Stimulated activated naive CD4-positive, alpha-beta T cell (primary cell): Measurements from ENCODE around the gene MAJIN.
"Not testable (repeated sequence)": the region's sequence is repeated elsewhere in the genome, so short reads cannot be mapped to it uniquely, and the experiment has no call there.

Experiments used
- DNase-seq, 6 experiments: peaks; one replicate each; lab custom pipeline; 2025; lab: John Stamatoyannopoulos, UW

The MAJIN gene, protein sequence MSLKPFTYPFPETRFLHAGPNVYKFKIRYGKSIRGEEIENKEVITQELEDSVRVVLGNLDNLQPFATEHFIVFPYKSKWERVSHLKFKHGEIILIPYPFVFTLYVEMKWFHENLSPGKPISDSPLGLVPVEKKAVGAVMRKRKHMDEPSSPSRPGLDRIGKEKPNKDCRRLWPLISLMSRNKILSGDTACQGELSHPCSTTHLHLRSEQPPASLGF

DNA sequence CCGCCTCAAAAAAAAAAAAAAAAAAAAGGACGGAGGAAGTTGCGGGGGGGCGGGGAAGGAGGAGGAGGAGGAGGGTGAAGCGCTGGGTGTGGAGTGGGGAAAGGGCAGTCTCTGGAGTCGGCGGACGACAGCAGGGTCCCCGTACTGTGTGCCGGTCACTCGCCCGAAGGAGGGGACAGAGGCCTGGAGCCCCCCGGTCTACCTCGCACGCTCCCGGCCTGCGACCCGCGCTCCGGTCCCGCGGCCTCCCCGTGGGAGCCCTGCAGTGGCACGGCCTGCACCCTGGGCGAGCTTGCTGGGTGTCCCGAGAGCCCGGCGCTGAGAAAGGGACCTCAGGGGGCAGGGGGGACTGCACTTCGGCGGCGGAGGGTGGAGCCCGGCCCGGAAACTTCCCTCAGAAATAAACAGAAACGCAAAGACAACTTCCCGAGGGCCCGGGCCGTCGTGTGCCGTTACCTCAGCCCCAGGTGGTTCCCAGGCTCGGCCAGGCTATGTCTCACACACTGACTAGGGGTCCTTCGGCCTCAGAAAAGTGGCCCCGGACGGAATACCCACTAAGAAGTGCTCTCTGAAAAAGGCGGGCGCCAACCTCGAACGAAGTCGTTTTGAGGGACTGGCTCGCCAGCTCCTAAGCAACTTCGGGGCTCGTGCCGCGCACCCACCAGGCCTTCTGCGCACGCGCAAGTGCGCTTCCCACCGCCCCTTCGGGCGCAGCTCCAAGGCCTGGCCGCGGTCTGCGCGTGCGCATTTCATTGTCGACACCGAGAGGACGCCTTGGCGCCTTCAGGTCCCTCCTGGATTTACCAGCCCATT, at the start of gene MAJIN:
Gene MAJIN (minus strand): TSS at position 688 of the 813 bp plus-strand sequence. CDS start 12,703 bp downstream, outside the sequence.
- peak; percentile 74 to 92 (median 89) for DNase-seq

DNA sequence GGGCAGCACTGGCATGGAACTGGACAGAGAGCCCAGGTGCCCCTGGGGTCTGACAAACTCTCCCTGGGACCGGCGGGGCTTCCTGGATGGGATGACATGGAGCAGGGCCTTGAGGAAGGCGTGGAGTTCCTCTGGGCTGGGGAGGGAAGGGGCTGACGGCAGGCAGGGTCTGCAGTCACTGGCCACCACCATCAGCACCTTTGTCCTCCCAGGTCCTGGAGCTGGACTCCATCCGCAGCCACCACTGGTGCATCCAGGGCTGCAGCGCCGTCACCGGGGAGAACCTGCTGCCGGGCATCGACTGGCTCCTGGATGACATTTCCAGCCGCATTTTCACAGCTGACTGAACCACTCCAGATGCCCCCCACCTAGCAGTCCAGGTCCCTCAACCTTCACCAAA, 49.6 kb upstream of the MAJIN start:
- no peak for DNase-seq

DNA sequence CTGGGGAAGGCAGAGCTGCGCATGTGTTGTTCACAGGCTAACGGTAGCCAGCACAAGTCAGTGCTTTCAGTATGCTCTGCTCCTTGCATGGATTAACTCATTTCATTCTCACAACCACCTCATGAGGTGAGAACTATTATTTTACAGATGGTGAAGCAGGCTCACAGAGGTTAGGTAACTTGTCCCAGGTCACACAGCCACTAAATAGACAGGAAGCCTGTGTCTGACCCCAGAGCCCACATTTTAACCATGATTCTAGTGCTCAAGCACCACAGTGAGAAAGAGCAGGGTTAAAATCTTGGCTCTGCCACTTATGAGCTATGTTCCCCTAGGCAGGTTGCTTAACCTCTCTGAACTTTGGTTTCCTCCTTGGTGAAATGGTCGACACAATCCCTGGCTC, 49.1 kb upstream of the MAJIN start:
- DNase-seq, result no peak

DNA sequence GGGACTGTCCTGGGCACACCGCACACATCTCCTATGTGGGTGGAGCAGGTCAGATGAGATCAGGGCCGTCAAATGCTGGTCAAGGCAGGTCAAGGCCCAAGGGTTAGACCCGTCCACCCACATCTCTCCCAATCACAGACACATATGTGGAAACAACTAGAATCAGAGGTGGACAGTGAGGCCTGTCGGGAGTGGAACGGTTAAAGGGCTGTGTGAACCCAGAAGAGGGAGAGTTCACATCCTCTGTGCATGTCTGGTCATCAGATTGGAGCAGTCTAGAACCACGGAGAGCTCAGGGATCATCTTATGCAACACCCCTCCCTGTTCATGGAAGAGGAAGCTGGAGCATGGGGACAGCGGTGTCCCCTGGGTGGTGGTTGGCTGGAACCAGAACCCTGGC, 47.9 kb upstream of the MAJIN start:
- DNase-seq, result no peak

DNA sequence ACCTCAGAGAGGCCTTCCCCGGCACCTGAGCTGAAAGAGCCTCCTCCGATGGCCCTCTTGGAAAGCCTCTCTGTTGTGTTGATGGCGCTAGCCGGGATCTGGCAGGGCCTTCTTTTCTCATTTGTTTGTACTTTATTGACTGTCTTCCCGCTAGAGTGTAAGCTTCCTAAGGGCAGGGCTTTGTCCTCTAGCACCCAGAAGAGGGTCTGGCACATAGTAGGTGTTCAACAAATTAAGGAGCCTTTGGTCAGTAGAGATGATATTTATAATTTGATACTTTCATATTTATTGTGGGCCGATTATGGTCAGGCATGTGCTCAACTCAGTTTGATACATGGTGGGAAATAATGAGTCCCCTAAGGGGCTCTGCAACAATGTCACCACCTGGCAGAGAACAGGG, 46.0 kb upstream of the MAJIN start:
- DNase-seq, result no peak

DNA sequence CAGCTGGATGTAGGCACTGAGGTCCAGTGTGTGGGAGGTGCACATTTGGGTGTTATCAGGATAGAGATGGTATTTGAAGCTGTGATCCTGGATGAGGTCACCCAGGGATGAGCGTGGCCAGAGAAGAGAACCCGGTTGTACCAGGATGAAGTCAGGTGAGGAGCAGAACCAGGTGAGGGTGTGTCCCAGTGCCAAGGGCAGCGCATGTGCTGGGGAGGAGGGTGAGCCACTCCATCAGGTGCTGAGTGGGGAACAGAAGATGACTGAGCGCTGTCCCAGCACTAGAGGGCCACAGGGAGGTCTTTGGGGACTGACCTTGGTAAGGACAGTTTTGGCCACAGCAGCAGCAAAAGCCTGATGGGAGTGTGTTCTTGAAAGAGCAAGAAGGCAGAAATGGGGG, 44.8 kb upstream of the MAJIN start:
- no peak for DNase-seq

DNA sequence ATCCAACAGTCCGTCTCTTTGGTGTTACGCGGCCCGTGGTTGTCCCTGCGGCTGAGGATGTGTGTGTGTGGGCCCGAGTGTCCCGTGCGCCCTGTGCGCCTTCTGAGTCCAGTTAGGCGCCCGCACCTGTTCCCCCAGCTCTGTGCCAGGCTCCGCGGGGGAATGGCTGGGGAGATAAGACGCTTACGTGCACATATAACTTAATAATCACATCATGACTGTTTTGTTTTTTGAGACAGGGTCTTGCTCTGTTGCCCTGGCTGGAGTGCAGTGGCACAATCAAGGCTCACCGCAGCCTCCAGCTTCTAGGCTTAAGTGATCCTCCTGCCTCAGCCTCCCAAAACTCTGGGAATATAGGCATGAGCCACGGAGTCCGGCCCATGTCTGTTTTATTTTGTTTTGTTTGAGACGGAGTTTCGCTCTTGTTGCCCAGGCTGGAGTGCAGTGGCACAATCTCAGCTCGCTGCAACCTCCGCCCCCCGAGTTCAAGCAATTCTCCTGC, 42.9 kb upstream of the MAJIN start:
- DNase-seq, result peak in 1 of 6 experiments; percentile 3

DNA sequence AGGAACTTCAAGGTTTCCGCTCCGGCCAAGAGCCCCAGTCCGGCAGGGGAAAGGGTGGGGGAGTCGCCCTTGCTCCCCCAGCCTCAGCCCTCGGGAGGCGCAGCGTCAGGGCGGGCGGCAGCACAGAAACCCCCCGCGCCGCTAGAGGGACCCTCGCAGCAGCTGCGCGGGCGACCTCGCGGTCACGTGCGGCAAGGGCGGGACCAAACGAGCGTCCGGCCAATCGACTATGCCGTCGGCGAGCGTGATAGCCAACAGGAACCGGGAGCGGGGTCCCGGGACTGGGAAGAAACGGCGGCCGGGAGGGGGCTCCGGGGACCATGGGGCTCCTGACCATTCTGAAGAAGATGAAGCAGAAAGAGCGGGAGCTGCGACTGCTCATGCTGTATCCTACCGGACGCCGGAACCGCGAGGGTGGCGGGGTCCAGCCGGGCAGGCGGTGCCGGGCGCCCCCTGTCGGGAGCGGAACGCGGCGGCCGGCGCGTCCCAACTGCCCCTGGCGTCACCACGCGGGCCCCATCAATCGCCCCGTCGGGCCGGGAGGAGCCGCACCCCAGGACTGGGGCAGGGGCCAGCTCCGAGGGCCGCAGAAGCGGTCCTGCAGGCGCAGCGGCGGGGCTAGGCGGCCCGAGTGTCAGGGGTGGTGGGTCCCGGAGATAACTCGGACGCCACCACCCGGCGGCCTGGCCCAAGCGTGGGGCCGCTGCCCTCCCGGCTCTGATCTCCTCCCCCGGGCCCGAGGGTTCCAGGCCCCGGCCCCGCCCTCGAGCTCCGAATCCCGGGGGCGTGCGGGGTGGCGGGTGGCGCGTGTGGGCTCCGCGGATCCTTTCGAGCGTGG, 42.2 kb upstream of the MAJIN start, which contains the start of gene ARL2:
Gene ARL2 (plus strand): TSS at position 273 of the 838 bp plus-strand sequence. CDS start 48 bp downstream, at position 321.
- peak; percentile 70 to 92 (median 82) for DNase-seq

DNA sequence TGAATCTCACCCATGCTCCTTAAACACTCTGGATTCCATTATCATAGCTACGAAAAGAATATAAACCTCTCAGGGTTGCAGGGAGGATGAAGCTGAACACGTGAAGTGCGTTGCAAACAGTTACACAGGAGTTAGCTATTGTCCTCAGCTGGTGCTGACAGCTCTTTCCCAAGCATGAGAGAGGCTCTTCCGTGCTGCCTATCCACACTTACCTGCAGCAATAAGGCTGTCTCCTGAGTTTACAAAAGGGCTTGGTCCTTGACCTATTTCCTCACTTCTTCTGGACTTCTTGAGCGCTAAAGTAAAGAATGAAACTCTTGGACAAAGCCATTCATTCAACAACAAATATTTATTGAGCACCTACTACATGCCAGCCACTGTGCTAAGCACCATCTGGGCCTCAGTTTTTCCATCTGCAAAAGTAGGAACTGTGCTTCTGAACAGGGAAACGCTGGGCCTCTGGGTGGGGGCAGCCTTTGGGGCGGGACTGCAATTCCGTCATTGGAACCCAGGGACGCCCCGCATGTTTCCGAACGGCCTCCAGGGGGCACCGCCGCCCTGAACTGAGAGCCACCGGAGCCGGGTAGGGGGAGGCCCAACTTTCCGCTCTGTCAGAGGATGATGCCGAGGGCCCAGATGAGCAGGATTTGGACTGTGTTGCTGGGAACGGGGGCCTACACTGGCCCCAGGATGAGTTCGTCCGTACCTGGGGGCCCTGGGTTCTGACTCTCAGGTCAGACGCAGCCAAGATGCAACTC, 41.4 kb upstream of the MAJIN start:
- peak; percentile 83 to 92 (median 90) for DNase-seq

DNA sequence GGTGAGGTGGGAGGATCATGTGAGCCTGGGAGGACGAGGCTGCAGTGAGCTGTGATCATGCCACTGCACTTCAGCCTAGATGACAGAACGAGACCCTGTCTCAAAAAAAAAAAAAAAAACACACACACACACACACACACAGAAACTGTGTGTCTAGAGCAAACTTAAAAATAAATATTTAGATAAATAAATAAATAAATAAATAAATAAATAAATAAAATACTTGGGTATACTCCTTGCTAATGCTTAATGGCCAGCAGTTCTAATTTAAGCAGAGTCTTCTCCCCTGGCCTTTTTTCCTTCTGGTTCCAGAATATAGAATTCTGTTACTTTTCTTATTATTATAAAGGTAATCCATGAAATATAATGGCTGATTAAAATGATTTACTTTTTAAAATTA, 37.0 kb upstream of the MAJIN start:
- DNase-seq, result no peak

DNA sequence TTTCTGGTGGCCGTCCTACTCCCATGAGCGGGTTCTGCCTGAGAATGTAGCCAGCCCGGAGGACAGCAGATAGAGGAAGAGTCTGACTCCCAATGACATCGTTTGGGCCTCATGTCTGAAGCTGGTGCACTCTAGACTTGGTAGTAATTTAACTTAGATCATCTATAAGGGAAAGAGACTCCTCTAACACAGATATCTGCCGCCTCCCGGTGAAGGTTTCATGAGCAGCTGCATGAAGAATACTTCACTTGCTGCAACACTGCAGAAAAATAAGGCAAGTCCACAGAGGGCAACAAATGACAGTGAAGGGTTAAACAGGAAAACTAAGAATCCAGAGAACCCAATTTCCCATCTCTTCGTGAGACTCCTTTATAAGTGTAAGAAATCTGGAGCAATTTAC, 36.1 kb upstream of the MAJIN start:
- DNase-seq, result no peak

DNA sequence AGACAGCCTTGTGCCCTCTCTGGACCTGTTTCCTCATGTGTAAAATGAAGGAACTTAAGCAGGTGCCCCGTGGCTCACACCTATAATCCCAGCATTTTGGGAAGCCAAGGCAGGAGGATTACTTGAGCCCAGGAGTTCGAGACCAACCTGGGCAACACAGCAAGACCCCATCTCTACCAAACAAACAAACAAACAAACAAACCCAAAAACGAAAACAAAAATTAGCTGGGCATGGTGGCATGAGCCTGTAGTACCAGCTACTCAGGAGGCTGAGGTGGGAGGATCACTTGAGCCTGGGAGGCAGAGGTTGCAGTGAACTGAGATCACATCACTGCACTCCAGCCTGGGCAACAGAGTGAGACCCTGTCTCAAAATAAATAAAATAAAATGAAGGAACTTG, 32.1 kb upstream of the MAJIN start:
- not testable (repeated sequence) for DNase-seq

DNA sequence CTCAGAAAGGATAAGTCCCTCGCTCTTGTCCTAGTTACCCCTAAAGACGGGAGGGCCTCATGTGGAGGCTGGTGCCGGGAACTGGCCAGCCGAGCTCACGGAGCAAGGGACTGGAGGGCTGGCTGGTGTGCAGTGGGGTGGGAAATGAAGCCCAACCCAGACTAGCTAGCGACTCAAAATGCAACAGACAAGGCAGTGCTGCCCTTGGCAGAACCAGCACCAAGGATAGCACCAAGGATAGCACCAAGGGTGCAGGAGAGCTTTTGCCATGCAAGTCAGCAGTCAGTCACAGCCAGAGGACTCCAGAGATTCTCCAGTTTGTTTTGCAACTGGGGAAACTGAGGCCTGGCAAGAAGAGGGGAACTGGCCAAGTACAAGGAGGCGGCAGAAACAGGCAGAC, 31.4 kb upstream of the MAJIN start:
- DNase-seq, result no peak

DNA sequence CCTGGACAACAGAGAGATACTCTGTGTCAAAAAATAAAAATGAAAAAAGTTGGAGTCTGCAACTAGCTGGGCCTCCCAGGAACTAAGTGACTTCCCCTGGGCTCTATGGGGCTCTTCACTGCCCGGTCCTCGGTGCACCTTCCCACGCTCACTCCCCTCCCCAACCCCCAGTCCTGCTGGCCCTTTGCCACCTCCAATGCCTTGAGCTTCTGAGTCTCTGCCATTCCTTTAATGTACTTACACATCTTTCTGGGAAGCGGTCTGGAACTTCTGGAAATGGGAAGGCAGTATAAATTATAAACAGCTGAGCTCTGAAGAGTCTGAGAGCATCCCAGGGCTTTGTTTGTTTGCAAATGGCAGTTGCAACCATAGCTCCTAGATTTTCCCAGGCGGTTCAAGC, 30.8 kb upstream of the MAJIN start:
- no peak for DNase-seq

DNA sequence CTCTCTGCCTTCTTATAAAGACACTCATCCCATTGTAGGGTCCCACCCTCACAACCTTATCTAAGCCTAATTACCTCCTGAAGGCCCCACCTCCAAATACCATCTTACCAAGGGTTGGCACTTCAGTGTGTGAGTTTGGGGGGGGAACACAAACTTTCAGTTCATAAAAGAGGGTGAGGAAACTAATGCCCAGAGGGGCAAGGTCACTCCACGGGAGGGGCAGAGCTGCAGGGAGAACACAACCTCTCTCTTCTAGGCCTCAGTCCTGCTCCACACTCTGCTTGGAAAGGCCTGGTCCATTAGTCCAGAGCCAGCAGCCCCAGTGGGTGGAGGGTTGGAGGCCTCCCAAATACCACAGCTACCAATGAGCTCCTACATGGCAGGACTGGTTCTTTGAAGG, 27.6 kb upstream of the MAJIN start:
- DNase-seq, result no peak

DNA sequence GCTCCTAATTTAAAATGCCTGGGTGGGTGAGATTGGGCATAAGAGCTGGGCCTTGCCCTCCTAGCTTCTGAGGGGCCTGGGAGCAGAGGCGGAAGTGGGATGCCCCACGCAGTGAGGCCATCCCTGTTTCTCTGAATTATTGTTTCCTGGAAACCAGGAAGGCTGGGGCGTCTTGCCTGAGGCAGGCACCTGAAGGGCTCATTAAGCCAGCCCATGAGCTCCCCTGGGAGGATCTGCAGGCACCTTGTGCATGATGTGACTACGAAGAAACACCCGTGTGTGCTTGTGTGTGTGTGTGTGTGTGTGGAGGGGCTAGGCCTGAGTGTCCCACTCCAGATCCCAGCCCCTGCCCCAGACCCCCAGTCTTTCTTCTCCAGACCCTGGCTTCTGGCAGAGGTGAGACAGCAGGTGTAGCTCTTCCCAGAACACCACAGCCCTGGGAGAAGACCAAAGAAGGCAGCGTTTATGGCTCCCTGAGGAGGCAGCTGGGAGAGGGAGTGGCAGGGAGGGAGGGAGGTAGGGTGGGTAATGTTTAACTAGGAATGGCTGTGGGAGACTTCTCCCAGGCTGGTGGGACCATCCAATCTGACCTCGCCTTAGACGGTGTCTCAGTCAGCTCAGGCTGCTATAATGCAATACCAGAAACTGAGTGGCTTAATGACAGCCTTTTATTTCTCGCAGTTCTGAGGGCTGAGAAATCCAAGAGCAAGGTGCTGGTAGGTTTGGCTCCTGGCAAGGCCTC, 27.0 kb upstream of the MAJIN start:
- DNase-seq, result no peak

DNA sequence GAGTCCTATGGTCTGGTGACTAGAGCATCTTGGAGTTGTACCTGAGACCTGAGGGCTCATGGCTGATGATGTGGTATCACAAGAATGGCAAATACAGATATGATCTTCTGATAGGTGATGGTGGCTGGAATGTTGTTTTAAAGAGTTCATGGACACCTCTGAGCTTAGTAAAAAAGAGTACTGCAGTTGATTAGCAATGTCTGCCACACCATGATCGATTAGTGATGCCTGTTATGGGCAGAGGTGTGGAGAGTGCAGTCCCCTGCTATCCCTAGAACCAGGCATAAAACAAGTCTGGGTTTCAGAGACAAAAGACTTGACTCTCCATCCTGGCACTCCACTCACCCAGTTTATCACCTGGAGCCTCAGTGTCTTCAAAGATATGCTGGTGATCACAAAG, 26.2 kb upstream of the MAJIN start:
- no peak for DNase-seq

DNA sequence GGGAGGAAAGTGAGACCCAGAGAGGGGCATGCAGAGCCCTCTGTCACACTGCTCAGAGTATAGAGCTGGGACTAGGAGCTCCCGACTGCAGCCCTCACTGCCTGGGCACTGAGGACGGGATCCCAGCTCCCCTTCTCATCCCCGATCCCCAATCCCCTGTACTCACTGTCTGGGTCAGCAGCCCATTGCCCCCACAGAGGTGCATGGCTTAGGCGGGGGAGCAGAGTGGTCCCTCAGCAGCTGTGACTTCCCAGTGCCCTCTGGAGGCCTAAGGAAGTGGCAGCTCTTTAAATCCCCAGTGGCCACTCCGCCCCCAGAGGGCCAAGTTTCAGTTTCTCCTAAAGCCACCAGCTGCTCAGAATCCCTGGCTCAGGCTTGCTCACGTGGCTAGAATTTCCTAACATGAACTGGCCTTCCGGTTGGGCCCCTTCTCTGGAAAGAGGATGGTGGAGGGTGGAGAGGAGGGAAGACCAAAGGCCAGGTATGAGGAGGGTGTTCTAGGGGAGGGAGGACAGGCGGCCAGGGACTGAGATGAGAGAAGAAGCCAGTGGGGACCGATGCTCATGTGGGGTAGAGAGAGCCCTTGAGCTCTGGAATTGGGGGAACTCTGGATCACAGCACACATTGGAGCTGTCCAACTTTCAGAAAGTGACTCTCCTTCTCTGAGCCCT, 24.9 kb upstream of the MAJIN start, which contains the start of gene BATF2:
Gene BATF2 (minus strand): TSS at position 262 of the 671 bp plus-strand sequence. CDS start 57 bp downstream, at position 205.
- DNase-seq, result no peak

DNA sequence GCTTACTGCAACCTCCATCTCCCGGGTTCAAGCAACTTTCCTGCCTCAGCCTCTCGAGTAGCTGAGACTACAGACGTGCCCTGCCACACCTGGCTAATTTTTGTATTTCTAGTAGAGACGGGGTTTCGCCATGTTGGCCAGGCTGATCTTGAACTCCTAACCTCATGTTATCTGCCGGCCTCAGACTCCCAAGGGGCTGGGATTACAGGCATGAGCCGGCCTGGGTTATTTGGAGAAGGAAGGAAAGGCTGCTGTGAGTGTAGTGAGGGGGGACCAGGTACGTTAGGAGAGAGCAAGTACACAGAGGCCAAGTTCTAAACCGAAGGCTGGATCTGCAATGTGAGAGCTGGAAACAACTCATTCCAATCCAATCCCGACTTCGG, 24.4 kb upstream of the MAJIN start:
- no peak for DNase-seq

DNA sequence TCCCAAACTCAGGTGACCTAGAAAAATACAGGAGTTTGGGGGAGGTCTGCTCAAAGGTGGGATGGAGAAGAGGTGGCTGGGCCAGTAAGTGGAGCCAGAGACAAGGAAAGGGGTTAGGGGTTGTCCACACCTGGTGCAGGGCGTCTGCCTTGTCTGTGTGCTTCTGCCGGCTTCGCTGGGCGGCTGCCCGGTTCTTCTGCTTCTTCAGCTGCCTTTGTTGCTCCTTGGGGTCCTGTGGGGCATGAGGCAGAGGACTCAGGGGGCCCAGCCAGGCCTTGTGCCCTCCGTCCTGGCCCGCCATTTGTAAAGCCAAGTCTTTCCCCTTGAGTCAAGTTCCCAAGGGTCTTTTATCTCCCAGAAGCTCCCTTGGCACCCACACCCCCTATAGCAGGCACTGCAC, 22.4 kb upstream of the MAJIN start:
- no peak for DNase-seq
